Lower lobe of right lung (tissue), 2 donors: ENCODE data around the gene LRRC4C. TPM values are rescaled to one million over a fixed set of nuclear protein-coding genes. Genes with fewer than 3 reads are reported as not detected.

ENCODE experiments used
- ATAC-seq, 2 donors: fragments of 200-7000 bp; cut with Tn5 transposase; one replicate each; pipeline ENCODE4 v1.9.1; 2020 to 2022; ENCODE audit warnings: mild to moderate bottlenecking in 2 of 2, moderate library complexity in 2 of 2
- DNase-seq: peaks from one replicate; pipeline ENCODE4 v3.0.0-alpha.2; 2020
- H3K27ac ChIP-seq: fragments of 200-600 bp; one replicate; pipeline ENCODE4 v1.8.0; 2022
- H3K27me3 ChIP-seq: fragments of 200-600 bp; one replicate; pipeline ENCODE4 v1.8.0; 2022; ENCODE audit warnings: low read depth
- H3K36me3 ChIP-seq: fragments of 200-600 bp; one replicate; pipeline ENCODE4 v1.8.0; 2022; ENCODE audit warnings: mild to moderate bottlenecking
- H3K4me1 ChIP-seq: fragments of 200-600 bp; one replicate; pipeline ENCODE4 v1.8.0; 2022
- H3K4me3 ChIP-seq: fragments of 200-600 bp; one replicate; pipeline ENCODE4 v1.8.0; 2022; ENCODE audit warnings: mild to moderate bottlenecking
- H3K9me3 ChIP-seq: fragments of 200-600 bp; one replicate; pipeline ENCODE4 v1.8.0; 2022
- CTCF ChIP-seq: fragments of 200-600 bp; IDR thresholded peaks from one replicate; pipeline ENCODE4 v1.8.0; 2022; ENCODE audit warnings: antibody characterized with exemption, mild to moderate bottlenecking
- intact Hi-C: fragments of 100-400 bp; cut with DNase I; formaldehyde crosslinking; loops from one replicate; pipeline ENCODE4 v1.11.0; 2022
- total RNA-seq: library from RNA; stranded (reverse); fragmentation: NEBNext Ultra II Directional; extraction: Animal tissue kit (Norgen Biotek cat#: 25700); gene quantifications from one replicate; pipeline ENCODE4 v1.2.1, GENCODE V29; 2021
- donor health status: DM: no; HTN: yes; CAD: no; lungs with severe emphysema.

Gene LRRC4C
- total RNA-seq, 1 donor from 2014 or later: 0.86 TPM

- Histone ChIP-seq H3K4me1 (no peaks in the 10 kb centered on the region), H3K4me3 (no peak overlapping the region), H3K27ac (no peak overlapping the region), H3K27me3 (peaks cover 15% of the 10 kb centered on the region), H3K9me3 (no peaks in the 10 kb centered on the region), H3K36me3 (no peaks in the 10 kb centered on the region)
- TF ChIP-seq CTCF: no peak
- no peak for ATAC-seq
- DNase-seq: no peak
- intact Hi-C loops: no loop called here
Measured at GRCh38 chr11:41458154-41458553, 1.3 kb downstream of the LRRC4C start.

GRCh38 chr11:41457216-41458014 is 2.0 kb downstream of the LRRC4C start:
- no peak for DNase-seq
- intact Hi-C loops: no loop called here

GRCh38 chr11:41456269-41456668 is 3.2 kb downstream of the LRRC4C start:
- no peaks in the 10 kb centered on the region for H3K4me1 ChIP-seq
- no peak overlapping the region for H3K27ac ChIP-seq
- DNase-seq (no peak), ATAC-seq (no peak)
- H3K9me3 ChIP-seq: no peaks in the 10 kb centered on the region
- no peak overlapping the region for H3K4me3 ChIP-seq
- intact Hi-C loops: no loop called here
- peaks cover 15% of the 10 kb centered on the region for H3K27me3 ChIP-seq
- no peaks in the 10 kb centered on the region for H3K36me3 ChIP-seq
- TF ChIP-seq CTCF: no peak

More at GRCh38 chr11:41457216-41458014, 2.0 kb downstream of the LRRC4C start:
- Histone ChIP-seq H3K27ac (no peak overlapping the region), H3K27me3 (peaks cover 15% of the 10 kb centered on the region), H3K36me3 (no peaks in the 10 kb centered on the region), H3K4me1 (no peaks in the 10 kb centered on the region), H3K4me3 (no peak overlapping the region), H3K9me3 (no peaks in the 10 kb centered on the region)
- ATAC-seq: no peak
- no peak for TF ChIP-seq CTCF

GRCh38 chr11:41451011-41451410 is 8.4 kb downstream of the LRRC4C start:
- ATAC-seq (no peak), DNase-seq (no peak)
- no peak for TF ChIP-seq CTCF
- no peaks in the 10 kb centered on the region for H3K4me1 ChIP-seq
- no peaks in the 10 kb centered on the region for H3K9me3 ChIP-seq
- H3K36me3 ChIP-seq: no peaks in the 10 kb centered on the region
- no peaks in the 10 kb centered on the region for H3K27me3 ChIP-seq
- intact Hi-C loops: no loop called here
- H3K4me3 ChIP-seq: no peak overlapping the region
- H3K27ac ChIP-seq: no peak overlapping the region

- no peak for DNase-seq
- no peaks in the 10 kb centered on the region for H3K9me3 ChIP-seq
- no peak for TF ChIP-seq CTCF
- H3K4me3 ChIP-seq: no peak overlapping the region
- no peaks in the 10 kb centered on the region for H3K36me3 ChIP-seq
- H3K4me1 ChIP-seq: no peaks in the 10 kb centered on the region
- no peaks in the 10 kb centered on the region for H3K27me3 ChIP-seq
- no peak for ATAC-seq
- no peak overlapping the region for H3K27ac ChIP-seq
- intact Hi-C loops: no loop called here
Measured at GRCh38 chr11:41449483-41450050, 9.9 kb downstream of the LRRC4C start.
